ENCODE data around the gene SPINK4. TPM values are rescaled to one million over a fixed set of nuclear protein-coding genes. Genes with fewer than 3 reads are reported as not detected.
A peak's percentile ranks its signal among the peaks of the same experiment; 100 is the strongest.

The SPINK4 gene, protein sequence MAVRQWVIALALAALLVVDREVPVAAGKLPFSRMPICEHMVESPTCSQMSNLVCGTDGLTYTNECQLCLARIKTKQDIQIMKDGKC
- not detected for total RNA-seq

DNA sequence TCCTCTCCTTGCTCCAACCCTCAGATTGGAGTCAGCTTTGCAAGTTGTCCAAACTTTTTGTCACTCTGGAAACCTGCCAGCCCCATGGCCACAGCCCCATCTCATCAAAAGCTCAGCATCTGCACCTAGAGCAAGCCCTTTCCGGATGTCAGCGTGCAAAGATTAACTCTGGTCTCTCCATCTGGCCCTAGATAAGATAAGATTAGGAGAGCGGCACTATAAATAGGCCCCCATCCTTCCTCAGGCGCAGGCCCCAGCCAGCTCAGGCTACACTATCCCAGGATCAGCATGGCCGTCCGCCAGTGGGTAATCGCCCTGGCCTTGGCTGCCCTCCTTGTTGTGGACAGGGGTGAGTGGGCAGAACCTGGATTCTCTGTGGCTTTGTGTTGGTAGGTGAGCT, at the start of gene SPINK4:
Gene SPINK4, plus strand, starts transcription at position 247 of the 400 bp plus-strand sequence. Its CDS starts 42 bp downstream, at position 289.
- DNase-seq (ENCODE audit: low spot score): peak; percentile 55

DNA sequence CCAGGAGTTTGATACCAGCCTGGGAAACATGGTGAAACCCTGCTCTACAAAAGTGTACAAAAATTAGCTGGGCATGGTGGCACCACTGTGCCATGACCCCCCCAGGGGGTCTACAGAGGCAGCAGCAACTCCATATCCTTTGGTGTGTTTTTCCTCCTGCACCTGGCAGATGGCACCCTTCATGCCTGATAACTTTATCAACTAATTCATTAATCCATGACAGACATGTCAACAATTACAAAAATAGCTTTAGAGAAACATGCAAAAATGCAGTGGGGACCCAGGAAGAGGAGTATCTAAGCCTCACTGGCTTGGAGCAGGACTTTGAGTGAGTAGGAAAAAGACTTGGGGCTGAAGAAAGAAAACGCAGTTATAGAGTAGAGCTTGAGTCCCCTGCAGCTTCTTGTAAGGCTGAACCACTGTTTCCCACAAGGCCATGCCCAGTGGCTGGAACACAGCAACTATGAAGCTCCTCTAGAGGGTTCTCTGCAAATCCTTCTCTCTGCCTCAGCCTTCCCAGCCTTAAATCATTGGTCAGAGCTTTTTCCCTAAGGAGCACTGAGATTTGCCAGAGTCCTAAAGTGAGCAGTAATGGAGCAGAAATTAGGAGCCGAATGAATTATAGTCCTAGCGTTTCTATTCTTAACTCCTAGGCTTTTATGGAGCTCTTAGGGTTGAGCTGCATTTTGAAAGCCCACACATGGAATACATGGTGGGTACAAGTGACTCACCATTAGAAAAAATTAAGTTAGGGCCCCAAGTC, 47.3 kb upstream of the SPINK4 start:
- no peak for DNase-seq (ENCODE audit: low spot score)

DNA sequence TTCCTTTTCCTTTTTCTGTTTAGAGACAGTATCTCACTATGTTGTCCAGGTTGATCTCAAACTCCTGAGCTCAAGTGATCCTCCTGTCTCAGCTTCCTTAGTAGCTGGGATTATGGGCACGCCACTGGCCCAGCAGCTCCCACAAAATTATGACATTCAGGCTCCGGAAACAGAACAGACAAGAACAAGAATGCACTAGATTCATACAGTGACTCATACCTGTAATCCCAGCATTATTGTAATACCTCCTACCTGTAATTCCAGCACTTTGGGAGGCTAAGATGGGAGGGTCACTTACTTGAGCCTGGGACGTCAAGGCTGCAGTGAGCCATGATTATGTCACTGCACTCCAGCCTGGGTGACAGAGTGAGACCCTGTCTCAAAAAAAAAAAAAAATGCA, 46.1 kb upstream of the SPINK4 start:
- DNase-seq (ENCODE audit: low spot score): no peak

DNA sequence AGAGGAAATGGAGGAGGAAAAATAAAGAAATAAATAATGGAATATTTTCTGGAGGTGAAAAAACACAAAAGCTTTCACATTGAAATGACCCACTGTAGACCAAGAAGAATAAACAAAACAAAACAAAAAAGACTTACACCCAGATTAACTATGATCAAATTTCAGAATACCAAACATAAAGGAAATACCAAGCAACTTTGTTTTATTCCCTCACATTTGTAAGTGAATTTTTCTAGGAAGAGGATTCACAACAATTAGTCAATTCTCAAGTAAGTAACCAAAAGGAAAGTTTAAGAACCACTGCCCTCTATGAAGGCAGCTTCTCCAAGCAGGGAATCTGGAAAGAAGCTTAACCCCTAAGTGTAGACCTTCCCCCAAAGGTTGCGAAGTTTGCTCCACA, 43.2 kb upstream of the SPINK4 start:
- no peak for DNase-seq (ENCODE audit: low spot score)

DNA sequence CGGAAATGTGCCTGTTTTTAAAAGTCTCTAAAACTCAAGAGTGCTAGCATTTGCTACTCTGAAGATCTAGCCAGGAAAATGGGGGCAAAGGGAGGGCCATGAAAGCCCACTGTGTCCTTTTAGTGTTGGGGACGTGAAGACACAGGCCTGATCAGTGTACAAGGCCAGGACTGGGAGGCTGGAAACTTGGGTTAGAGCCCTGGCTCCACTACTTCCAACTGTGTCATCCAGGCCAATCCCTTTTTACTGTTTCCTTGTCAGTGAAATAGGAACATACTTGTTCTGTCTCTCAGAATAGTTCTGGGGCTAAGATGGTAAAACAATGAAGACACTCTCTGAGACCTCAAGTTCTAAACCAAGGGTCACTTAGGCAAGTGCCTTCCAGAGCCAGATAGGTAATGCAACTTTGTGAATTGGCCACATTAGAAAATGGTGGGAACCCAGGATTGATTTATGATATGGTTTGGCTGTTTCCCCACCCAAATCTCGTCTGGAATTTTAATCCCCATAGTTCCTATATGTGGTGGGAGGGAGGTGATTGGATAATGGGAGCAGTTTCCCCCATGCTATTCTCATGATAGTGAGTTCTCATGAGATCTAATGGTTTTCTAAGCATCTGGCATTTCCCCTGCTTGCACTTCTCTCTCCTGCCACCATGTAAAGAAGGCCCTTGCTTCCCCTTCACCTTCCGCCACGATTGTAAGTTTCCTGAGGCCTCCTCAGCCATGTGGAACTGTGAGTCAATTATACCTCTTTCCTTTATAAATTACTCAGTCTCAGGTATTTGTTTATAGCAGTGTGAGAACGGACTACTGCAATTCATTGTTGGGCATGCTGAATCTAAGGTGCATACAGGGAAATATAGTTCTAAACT, 42.5 kb upstream of the SPINK4 start:
- DNase-seq (ENCODE audit: low spot score): peak; percentile 55

DNA sequence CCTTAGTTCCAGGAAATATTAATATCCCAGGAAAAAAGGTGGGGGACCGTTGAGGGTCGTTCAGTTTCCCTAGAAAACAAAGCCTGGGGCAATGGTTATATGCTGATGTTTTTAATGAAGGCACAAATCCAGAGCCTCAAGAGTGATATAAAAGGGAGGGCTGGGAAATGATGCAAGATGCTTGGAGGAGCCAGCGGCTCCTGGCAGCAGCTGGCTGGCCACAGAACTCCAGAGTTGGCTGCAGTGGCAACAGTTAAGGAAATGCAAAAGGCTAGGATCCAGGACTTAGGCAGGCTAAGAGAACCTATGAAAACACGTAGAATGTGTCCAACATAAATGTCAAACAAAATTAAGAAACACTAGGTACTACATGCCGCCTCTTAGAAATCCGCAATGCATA, 41.8 kb upstream of the SPINK4 start:
- DNase-seq (ENCODE audit: low spot score): no peak

DNA sequence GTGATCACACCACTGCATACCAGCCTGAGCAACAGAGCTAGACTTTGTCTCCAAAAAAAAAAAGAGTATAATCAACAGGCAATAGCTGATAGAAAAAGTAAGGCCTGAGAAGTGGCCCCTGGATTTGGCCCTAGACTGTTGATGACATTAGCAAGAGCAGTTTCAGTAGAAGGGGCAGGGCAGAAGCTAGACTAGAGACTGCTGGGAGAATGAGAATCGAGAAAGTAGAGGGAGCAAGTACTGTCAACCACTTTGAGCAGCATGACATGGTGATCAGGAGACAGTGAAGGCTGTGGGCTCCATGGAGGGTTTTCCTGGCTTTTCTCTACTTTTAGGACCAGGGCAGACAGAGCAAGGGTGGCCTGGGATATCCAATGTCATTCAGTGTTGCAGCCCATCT, 37.9 kb upstream of the SPINK4 start:
- DNase-seq (ENCODE audit: low spot score): no peak

DNA sequence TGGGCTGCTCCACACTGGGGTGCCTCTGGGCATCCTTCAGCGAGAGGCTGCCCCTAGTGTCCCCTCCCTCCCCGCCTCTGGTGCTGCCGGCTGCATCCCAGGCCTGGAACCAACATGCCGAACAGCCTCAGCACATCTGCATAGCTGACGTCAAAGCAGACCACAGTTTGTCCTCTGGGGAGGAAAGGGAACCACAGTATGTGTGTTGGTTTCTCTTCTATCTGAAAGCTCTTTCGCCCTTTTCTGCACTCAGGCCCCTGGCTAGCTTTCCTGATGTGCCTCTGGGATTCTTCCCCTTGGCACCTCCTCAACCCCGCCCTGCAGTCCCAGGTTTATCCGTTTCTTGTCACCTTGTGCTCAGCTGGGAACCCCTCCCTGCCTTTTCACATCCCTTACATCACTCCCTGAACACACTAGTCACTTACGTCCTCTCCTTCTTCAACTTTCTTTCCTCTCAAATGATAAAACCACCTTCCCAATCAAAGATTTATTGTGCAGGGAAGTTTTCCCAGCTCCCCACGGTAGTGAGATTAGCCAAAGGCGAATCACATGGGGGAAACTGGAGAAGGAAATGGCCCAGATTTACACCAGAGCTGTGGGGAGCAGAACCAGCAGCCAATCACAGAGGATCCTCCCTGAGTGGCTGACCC, 37.3 kb upstream of the SPINK4 start:
- peak; percentile 57 for DNase-seq (ENCODE audit: low spot score)

DNA sequence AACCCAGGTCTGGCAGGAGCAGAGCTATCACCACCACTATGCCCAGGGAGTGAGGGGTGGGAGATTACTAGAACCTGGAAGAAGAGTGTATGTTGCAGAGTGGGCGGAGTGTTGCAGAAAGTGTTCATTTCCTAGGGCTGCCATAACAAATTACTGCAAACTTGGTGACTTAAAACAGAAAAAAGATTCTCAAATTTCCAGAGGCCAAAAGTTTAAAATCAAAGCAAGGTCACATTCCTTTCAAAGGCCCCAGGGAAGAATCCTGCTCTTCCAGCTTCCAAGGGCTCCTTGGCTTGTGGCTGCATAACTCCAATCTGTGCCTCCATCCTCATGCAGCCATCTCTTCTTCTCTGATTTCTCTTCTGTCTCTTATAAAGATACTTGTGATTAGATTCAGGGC, 30.6 kb upstream of the SPINK4 start:
- no peak for DNase-seq (ENCODE audit: low spot score)

DNA sequence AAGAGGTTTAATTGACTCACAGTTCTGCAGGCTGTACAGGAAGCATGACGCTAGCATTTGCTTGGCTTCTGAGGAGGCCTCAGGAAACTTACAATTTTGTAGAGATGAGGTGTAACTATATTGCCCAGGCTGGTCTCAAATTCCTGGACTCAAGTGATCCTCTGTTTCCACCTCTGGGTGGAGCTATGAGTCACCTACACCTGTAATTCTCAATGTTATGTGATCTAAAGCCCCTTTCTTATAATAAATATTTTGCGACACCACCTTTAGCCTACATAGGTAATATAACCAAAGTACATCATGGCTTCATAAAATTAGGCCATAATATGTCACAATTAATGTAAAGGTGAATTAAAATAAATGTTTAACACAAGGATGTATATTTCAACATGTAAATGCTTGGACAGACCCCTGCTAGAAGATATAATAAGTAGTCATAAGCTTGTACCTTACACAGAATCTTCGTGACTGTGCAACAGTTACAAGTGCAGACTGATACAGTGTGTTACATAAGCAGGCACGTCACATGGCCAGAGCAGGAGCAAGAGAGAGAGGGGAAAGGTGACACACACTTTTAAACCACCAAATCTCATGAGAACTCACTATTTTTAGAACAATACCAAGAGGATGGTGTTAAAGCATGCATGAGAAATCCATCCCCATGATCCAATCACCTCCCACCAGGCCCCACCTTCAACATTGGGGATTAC, 29.8 kb upstream of the SPINK4 start:
- DNase-seq (ENCODE audit: low spot score): no peak

DNA sequence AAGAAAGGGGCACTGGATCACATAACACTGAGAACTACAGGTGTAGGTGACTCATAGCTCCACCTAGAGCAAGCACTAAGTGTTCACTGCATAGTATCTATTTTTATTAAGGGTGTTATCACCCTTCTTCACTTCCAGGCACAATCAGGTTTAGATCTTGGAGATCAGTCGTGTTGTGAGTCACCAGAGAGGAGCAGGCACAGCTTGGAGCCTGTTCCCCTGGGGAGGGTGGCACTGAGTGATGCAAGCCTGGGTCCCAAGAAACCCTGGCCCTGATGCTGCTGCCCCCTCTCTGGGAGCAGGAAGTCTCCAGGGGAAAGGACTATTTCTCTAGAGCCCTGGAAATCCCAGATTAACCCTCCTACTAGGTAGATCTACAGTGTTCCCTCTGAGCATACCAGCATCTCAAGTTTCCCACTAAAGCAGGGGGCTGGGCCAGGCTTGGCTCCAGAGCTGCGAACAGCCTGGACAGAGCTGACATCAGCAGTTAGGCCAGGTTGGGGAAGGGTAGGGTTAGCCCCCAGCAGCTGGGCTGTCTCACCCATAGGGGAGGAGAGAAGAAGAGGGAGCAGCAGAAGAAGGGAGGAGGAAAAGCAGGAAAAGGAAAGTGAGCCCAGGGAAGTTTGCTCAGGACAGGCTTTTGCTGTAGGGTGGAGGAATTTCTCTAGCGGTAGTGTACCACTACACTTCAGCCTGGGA, 28.1 kb upstream of the SPINK4 start:
- no peak for DNase-seq (ENCODE audit: low spot score)

DNA sequence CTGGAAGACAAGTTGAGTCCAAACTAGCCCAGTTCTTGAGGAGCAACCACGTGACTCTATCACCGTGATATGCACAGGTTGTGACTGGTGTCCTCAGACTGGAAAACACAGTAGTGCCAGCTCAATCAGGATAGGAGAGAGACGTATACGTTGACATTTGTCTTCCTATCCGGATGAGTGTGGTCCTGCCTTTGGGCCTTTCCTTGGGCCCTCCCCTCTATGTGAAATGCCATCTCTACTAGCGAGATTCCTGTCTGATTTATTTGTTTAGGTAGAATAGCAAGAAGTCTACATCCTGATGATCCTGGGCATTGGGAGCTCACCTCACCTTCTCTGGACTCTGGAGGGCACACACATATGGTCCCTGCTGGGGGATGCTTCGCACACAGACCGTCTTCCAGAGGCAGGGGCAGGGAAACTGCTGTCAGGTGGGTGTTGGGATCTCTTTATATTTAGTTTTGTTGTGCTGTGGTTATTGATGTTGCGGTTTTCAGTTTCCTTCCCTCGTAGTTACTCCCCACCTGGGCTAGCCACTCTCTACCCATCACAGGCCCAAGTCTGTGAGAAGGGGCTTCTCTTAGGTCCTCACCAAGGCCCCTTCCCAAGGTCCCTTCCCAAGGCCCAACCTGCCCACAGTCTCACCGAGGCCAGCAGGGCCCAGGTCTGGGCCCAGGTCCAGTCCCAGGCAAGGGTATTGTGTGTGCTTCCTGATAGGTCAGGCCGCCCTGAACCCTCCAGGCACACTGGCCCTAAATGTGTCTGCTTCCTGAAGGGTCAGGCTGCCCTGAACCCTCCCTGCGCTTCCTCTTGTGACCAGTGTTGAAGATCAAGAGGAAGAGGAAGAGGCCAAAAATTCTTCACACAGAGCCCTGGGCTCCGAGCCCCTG, 19.0 kb upstream of the SPINK4 start:
- DNase-seq (ENCODE audit: low spot score): no peak

DNA sequence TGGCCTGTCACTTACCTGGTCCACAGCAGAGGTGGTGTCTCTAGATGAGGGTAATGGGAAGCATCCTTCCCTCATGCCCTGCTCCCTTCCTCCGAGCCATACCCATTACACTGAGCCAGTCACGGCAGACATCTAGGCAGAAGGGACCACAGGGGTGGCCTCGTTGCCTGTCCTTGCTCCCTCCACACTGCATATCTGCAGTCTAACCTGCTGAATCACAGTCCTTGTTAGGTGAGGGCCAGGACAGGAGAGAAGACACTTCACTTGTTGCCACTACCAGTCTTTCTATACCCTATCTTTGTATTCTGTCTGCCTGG, 18.4 kb upstream of the SPINK4 start:
- no peak for DNase-seq (ENCODE audit: low spot score)

DNA sequence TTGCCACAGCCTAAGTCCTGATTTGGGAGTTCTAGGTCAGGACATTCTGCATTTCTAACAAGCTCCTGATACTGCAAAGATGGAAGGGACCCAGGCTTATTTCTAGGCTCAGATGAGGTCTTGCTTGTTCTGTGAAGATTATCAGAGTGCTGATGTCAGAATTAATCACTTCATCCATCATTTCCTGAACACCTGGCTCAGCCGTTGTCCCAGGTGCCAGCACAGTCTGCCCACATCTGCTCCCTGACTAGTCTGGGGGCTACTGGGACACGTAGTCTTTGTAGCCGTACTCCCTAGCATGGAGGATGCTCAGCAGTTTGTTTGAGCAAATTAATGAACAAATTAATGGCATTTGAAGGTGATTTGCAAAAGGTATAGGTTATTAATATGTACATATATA, 17.9 kb upstream of the SPINK4 start:
- no peak for DNase-seq (ENCODE audit: low spot score)

DNA sequence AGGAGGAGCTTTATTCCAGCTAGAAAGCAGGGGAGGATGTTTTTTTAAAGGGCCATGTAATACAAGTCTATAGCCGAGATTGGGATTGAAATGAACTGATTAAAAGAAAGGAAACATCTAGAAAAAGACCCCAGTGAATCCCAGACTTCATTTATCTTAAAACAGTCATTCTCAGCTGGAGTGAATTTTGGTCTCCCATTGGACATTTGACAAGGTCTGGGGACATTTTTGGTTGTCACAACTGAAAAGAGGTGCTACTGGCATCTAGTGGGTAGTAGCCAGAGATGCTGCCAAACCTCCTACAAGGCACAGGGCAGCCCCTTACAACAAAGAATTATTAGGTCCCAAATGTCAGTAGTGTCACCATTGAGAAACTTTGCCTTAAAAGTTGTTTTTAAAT, 16.3 kb upstream of the SPINK4 start:
- no peak for DNase-seq (ENCODE audit: low spot score)

DNA sequence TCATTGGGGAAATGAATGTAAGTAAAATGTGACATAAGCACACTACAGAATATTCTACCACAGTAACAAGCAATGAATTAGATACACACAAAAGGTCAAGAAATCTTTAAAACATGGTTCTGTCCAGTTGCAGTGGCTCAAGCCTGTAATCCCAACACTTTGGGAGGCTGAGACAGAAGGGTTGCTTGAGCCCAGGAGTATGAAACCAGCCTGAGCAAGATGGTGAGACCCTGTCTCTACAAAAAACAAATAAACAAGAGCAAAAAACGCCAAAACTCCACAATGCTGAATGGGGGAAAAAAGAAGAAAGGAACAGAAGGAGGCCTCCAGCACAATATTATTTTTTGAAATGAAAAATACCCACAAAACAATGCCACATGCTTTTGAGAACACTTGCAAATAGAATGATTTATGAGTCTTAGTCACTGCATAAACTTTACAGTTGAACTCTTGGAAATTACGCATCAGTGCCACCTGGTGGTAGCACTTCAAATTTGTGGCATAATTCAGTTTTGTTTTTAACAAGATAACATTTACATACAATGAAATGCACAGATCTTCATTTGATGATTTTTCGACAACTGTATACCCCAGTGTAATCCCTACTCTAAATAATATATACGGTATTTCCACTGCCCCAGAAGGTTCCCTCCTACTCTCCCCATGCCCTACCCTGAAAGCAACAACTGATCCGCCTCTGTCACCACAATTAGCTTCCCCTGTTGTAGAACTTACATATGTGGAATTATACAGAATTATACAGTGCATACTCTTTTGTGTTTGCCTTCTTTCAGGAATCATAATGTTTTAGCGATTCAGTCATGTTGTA, 14.4 kb upstream of the SPINK4 start:
- DNase-seq (ENCODE audit: low spot score): peak; percentile 75

DNA sequence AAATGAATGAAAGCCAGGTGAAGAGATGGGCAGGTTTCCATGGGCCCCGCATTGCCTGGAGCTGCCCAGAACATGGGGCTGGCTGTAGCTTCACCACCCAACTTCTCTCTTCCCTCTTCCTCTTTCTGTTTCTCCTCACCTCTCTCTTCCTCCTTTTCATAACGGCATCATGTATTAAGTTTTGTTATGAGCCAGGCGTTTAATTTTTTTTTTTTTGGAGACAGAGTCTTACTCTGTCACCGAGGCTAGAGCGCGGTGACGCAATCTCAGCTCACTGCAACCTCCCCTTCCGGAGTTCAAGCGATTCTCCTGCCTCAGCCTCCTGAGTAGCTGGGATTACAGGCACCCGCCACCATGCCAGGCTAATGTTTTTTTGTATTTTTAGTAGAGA, 13.0 kb upstream of the SPINK4 start:
- no peak for DNase-seq (ENCODE audit: low spot score)

DNA sequence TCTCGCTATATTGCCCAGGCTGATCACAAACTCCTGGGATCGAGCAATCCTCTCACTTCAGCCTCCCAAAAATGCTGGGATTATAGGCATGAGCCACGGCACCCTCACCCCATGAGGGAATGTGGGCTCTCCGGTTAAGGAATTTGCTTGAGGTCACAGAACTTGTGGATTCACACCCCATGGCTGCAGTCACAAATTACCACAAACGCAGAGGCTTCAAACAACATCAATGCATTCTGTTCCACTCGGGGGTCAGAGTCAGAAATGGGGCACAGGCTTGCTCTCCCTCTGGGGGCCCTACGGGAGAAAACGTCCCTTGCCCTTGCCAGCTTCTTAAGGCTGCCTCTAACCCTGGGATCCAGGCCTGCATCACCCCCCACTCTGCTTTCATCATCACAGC, 12.2 kb upstream of the SPINK4 start:
- no peak for DNase-seq (ENCODE audit: low spot score)

DNA sequence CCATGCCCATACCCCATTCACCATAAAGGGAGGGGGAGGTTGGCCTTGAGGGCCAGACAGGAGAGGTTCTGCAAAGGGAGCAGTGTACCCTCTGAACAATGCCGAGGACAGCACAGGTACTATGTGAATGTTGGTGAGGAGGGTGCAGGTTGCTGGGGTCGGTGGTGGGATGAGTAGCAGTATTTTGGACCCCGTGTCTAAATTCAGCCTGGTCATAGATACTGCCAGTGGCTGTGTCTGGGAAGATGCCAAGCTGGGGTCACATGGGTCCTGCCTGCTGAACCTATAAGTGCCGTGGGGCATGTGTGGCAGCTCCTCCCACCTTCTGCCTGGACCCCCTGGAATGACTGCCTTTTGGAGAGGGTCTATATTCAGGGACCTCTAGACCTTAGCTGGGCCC, 11.4 kb upstream of the SPINK4 start:
- no peak for DNase-seq (ENCODE audit: low spot score)

All from ureter (tissue), 1 donor.